ENCODE data around the gene TP53AIP1.

- TF ChIP-seq CTCF (conservative IDR thresholded peaks at IDR 0.05; ENCODE audit: low read depth in 2 of 2) (no peak), EZH2 (IDR thresholded peaks at IDR 0.05; ENCODE audit: low read depth, unreplicated experiment) (no peak), POLR2AphosphoS5 (IDR thresholded peaks at IDR 0.05; ENCODE audit: low read depth) (no peak), ZNF331 (CRISPR knock-in tag; IDR thresholded peaks at IDR 0.05; ENCODE audit: low read depth) (no peak), REST (IDR thresholded peaks at IDR 0.05; ENCODE audit: unreplicated experiment) (no peak), ETS1 (IDR thresholded peaks at IDR 0.05) (no peak), JUNB (IDR thresholded peaks at IDR 0.05; ENCODE audit: unreplicated experiment) (no peak), ZNF114 (CRISPR knock-in tag; IDR thresholded peaks at IDR 0.05) (no peak), NANOG (IDR thresholded peaks at IDR 0.05; ENCODE audit: borderline replicate concordance) (no peak), EZH2phosphoT487 (IDR thresholded peaks at IDR 0.05; ENCODE audit: unreplicated experiment) (no peak), STAT1 (IDR thresholded peaks at IDR 0.05; ENCODE audit: unreplicated experiment) (no peak)
Observed at GRCh38 chr11:128911239-128911638, 31.4 kb downstream of the TP53AIP1 start.

All from GM23338 (cell line).